Fibroblast of villous mesenchyme (primary cell): ENCODE results near the gene USP3. TPM values are rescaled to one million over a fixed set of nuclear protein-coding genes. Genes with fewer than 3 reads are reported as not detected.
"Not testable (repeated sequence)": the region's sequence is repeated elsewhere in the genome, so short reads cannot be mapped to it uniquely, and the experiment has no call there.

ENCODE experiments used
- DNase-seq: peaks from one replicate; pipeline ENCODE4 v3.0.0-alpha.2; 2010; ENCODE audit warnings: low read depth
- H3K4me3 ChIP-seq: 2 replicates; pipeline ENCODE4 v1.5.1; 2011; ENCODE audit warnings: low read depth, mild to moderate bottlenecking, low read length
- total RNA-seq: library from RNA; depleted of rRNA; stranded (reverse); fragments of >200 nt; gene quantifications from 2 replicates; pipeline ENCODE4 v1.2.3, GENCODE V29; 2012
- TF ChIP-seq, protein P1 (sequence below): IDR thresholded peaks from 2 replicates; pipeline ENCODE4 v1.5.1; 2012; ENCODE audit warnings: low read depth, mild to moderate bottlenecking, low read length; ENCODE audit not compliant: insufficient read depth

USP3 gene
- total RNA-seq, 1 donor: 34.1 TPM

DNA sequence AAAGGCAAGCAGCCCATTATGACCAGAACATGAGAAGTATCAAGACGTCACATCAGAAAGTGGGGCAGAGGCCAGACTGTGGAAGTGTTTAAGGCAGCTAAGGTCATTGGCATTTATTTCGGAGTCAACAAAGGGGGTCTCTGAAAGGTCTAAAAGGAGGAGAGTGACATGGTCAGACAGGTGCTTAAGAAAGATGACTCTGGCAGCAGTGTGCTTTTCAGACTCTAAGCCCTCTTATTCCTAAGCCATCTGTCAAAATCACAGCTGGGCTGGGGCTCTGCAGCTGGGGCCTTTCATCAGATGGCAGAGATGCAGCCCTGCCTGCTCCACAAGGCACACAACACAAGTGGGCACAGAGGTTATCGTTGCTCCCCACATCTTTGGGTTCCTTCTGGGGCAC, 106.8 kb downstream of the USP3 start:
- no peak overlapping the region for H3K4me3 ChIP-seq
- DNase-seq: no peak
- TF ChIP-seq, protein P1, sequence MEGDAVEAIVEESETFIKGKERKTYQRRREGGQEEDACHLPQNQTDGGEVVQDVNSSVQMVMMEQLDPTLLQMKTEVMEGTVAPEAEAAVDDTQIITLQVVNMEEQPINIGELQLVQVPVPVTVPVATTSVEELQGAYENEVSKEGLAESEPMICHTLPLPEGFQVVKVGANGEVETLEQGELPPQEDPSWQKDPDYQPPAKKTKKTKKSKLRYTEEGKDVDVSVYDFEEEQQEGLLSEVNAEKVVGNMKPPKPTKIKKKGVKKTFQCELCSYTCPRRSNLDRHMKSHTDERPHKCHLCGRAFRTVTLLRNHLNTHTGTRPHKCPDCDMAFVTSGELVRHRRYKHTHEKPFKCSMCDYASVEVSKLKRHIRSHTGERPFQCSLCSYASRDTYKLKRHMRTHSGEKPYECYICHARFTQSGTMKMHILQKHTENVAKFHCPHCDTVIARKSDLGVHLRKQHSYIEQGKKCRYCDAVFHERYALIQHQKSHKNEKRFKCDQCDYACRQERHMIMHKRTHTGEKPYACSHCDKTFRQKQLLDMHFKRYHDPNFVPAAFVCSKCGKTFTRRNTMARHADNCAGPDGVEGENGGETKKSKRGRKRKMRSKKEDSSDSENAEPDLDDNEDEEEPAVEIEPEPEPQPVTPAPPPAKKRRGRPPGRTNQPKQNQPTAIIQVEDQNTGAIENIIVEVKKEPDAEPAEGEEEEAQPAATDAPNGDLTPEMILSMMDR: no peak

GRCh38 chr15:63612300-63612699, 107.9 kb downstream of the USP3 start:
- no peak overlapping the region for H3K4me3 ChIP-seq
- TF ChIP-seq, protein P1: no peak
- DNase-seq: no peak

GRCh38 chr15:63615935-63616334, 111.5 kb downstream of the USP3 start:
- TF ChIP-seq, protein P1: no peak
- DNase-seq: no peak
- H3K4me3 ChIP-seq: no peak overlapping the region

DNA sequence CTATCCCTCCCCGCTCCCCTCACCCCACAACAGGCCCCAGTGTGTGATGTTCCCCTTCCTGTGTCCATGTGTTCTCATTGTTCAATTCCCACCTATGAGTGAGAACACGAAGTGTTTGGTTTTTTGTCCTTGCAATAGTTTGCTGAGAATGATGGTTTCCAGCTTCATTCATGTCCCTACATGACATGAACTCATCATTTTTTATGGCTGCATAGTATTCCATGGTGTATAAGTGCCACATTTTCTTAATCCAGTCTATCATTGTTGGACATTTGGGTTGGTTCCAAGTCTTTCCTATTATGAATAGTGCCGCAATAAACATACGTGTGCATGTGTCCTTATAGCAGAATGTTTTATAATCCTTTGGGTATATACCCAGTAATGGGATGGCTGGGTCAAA, 112.8 kb downstream of the USP3 start:
- H3K4me3 ChIP-seq, DNase-seq: not testable (repeated sequence)

- H3K4me3 ChIP-seq, DNase-seq: not testable (repeated sequence)
Observed at GRCh38 chr15:63617627-63618026, 113.2 kb downstream of the USP3 start.

DNA sequence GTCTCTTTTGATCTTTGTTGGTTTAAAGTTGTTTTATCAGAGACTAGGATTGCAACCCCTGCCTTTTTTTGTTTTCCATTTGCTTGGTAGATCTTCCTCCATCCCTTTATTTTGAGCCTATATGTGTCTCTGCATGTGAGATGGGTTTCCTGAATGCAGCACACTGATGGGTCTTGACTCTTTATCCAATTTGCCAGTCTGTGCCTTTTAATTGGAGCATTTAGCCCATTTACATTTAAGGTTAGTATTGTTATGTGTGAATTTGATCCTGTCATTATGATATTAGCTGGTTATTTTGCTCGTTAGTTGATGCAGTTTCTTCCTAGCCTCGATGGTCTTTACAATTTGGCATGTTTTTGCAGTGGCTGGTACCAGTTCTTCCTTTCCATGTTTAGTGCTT, 116.4 kb downstream of the USP3 start:
- DNase-seq, H3K4me3 ChIP-seq: not testable (repeated sequence)

DNA sequence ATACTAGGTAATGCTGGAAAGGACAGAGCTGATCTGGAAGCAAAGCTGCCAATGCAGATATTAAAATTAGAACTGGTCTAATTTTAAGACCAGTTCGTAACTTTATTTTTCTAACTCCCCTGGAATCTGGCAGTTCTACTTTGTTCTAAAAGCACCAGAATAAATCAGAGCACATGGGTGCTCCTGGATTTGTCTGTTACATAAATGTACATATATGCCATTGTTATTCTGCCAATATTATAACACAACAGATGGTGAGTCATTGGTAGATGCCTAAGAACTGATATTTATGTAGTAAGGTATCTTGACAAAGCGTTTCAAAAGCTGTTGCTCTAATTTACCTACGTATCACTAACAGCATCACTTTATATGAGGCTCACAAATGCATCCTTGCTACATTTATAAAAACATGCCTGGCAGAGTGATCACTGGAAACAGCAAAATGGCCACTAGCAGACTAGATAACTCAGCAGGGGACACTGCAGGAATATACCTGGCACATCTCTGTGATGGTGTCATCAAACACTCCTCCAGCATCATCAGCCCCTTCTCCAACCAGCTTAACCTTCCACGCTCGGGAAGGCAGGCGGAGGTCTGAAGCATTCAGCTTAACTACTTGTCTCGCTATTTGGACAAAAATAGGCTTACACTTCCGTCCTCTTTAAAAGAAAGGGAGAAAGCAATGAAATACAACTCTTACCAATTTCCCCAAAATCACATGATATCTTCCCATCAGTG, 119.0 kb downstream of the USP3 start:
- TF ChIP-seq, protein P1: no peak
- H3K4me3 ChIP-seq: no peak overlapping the region
- no peak for DNase-seq

GRCh38 chr15:63626955-63627354, 122.6 kb downstream of the USP3 start:
- TF ChIP-seq, protein P1: no peak
- H3K4me3 ChIP-seq: no peak overlapping the region

More at GRCh38 chr15:63626955-63627354, 122.6 kb downstream of the USP3 start:
- DNase-seq: no peak
